ENCODE results near the gene LGALSL.

Gene LGALSL

DNA sequence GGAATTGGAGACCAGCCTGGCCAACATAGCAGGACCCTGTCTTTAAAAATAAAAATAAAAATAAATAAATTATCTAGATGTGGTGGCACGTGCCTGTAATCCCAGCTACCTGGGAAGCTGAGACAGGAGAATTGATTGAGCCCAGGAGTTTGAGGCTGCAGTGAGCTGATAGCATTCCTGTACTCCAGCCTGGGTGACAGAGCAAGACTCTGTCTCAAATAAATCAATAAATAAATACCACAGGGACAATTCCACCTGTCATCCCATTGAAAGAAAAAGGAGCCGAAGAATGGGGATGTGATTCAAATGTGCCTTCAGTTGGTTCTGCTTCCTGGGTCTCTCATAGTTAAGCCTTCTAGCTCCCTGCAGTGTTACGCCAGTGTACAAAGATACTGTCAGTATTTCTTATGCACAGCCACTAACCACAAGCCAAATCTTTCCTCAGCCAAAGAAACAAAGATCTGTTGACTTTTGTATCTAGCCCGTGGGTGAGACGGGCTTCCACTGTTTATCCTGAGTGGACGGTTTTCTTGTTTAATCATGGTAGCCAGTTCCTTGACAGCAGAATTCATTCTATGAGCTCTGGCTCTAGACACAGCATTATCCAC, 12.6 kb downstream of the LGALSL start:
- H2AFZ ChIP-seq, result no peak overlapping the region
- no peak overlapping the region for H3K4me3 ChIP-seq (ENCODE audit: low read depth, low read length)
- H3K27me3 ChIP-seq (ENCODE audit: control insufficient read depth, insufficient read depth, low read length), result no peaks in the 10 kb centered on the region
- H3K4me2 ChIP-seq (ENCODE audit: low read length), result no peak overlapping the region
- no peaks in the 10 kb centered on the region for H3K79me2 ChIP-seq
- no peak overlapping the region for H3K27ac ChIP-seq
- no peaks in the 10 kb centered on the region for H3K36me3 ChIP-seq (ENCODE audit: control insufficient read depth, insufficient read depth, low read length)
- H3K9me3 ChIP-seq (ENCODE audit: control insufficient read depth, low read length), result no peaks in the 10 kb centered on the region
- H3K4me1 ChIP-seq, result no peaks in the 10 kb centered on the region
- no peak overlapping the region for H3K9ac ChIP-seq
- TF ChIP-seq, protein P1, sequence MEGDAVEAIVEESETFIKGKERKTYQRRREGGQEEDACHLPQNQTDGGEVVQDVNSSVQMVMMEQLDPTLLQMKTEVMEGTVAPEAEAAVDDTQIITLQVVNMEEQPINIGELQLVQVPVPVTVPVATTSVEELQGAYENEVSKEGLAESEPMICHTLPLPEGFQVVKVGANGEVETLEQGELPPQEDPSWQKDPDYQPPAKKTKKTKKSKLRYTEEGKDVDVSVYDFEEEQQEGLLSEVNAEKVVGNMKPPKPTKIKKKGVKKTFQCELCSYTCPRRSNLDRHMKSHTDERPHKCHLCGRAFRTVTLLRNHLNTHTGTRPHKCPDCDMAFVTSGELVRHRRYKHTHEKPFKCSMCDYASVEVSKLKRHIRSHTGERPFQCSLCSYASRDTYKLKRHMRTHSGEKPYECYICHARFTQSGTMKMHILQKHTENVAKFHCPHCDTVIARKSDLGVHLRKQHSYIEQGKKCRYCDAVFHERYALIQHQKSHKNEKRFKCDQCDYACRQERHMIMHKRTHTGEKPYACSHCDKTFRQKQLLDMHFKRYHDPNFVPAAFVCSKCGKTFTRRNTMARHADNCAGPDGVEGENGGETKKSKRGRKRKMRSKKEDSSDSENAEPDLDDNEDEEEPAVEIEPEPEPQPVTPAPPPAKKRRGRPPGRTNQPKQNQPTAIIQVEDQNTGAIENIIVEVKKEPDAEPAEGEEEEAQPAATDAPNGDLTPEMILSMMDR (IDR thresholded peaks at IDR 0.05), result no peak

DNA sequence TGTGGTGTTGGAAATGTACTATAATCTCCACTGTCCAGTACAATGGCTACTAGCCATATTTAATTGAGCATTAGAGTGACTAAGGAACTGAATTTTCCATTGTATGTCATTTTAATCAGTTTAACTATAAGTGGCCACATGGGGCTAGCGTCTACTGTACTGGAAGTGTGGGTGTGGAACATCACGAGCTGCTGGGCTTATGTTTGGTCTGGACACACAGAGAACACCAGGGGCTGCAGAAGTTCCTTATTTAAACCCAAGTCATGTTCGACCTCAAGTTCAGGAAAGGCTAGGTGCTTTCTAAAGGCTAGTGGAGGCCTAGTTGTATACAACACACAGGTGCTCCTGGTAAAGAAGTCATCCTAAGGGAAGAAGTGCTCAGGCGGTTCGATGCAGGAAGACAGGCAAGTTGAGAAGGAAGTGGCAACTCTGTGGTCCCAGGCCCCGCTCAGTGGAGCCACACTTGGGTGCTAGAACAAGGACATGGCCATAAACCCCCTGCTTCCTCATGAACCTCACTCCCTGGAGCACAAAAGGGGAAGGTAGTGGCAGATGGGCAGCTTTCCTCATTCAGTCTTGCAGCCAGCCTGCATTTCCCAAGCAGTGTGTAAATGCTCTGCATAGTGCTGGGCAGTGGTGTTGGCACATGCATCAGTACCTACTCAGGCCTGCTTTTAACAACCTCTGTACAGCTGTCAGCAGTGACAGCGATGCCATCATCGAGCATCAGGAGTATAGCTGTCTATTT, 13.3 kb downstream of the LGALSL start:
- Histone ChIP-seq H3K9me3 (ENCODE audit: control insufficient read depth, low read length) (no peaks in the 10 kb centered on the region), H3K79me2 (no peaks in the 10 kb centered on the region), H3K9ac (no peak overlapping the region), H2AFZ (no peak overlapping the region), H3K4me2 (ENCODE audit: low read length) (no peak overlapping the region), H3K4me3 (ENCODE audit: low read depth, low read length) (no peak overlapping the region), H3K27ac (no peak overlapping the region), H3K4me1 (no peaks in the 10 kb centered on the region), H3K27me3 (ENCODE audit: control insufficient read depth, insufficient read depth, low read length) (no peaks in the 10 kb centered on the region), H3K36me3 (ENCODE audit: control insufficient read depth, insufficient read depth, low read length) (no peaks in the 10 kb centered on the region)
- TF ChIP-seq, protein P1 (IDR thresholded peaks at IDR 0.05), result no peak

DNA sequence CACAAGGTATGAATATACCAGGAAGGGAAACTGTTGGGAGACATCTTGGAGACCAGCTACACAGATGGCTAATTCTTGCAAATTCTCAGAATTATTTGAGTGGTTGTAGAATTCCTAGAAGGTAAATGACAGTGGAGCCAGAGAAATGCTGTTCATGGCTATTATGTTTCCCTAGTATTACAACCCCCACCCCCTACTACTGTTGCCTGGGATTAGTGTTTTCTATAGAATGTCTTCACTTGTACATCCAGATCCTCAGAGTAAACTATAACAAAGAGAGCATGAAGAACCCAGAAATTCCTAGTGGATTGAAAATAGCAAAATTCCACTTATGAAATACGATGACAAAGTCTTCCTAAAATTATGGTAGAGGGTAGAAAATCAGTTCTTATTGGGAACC, 15.3 kb downstream of the LGALSL start:
- TF ChIP-seq, protein P1 (IDR thresholded peaks at IDR 0.05), result no peak
- no peak overlapping the region for H3K9ac ChIP-seq

DNA sequence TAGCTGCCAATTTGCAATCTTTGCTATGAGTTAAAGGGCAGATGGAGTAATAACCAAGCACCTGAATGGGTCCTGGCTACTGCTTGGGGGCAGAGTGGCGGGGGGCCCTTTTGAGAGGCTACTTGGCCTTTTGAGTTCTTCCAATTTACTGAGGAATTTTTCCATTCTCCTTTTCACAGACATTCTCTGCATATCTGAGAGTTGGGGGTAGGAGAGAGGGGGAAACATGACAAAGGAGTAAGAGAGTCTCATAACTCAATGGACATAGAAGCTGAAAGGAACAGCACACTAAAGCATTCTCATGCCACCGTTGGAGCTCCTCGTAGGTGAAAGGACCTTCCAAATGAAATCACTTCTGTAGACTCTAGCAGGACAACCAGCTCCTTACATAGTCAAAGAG, 16.1 kb downstream of the LGALSL start:
- H3K27ac ChIP-seq, result no peak overlapping the region
- H3K4me3 ChIP-seq (ENCODE audit: low read depth, low read length), result no peak overlapping the region
- H3K9ac ChIP-seq, result no peak overlapping the region
- no peaks in the 10 kb centered on the region for H3K27me3 ChIP-seq (ENCODE audit: control insufficient read depth, insufficient read depth, low read length)
- TF ChIP-seq, protein P1 (IDR thresholded peaks at IDR 0.05), result no peak
- H3K4me2 ChIP-seq (ENCODE audit: low read length), result no peak overlapping the region
- no peaks in the 10 kb centered on the region for H3K4me1 ChIP-seq
- no peaks in the 10 kb centered on the region for H3K9me3 ChIP-seq (ENCODE audit: control insufficient read depth, low read length)
- no peaks in the 10 kb centered on the region for H3K79me2 ChIP-seq
- no peak overlapping the region for H2AFZ ChIP-seq
- H3K36me3 ChIP-seq (ENCODE audit: control insufficient read depth, insufficient read depth, low read length), result no peaks in the 10 kb centered on the region

More for the DNA sequence above, 15.3 kb downstream of the LGALSL start:
- H3K4me1 ChIP-seq, result no peaks in the 10 kb centered on the region
- H3K36me3 ChIP-seq (ENCODE audit: control insufficient read depth, insufficient read depth, low read length), result no peaks in the 10 kb centered on the region
- H3K4me3 ChIP-seq (ENCODE audit: low read depth, low read length), result no peak overlapping the region
- no peak overlapping the region for H3K4me2 ChIP-seq (ENCODE audit: low read length)
- H2AFZ ChIP-seq, result no peak overlapping the region
- H3K79me2 ChIP-seq, result no peaks in the 10 kb centered on the region
- no peak overlapping the region for H3K27ac ChIP-seq
- no peaks in the 10 kb centered on the region for H3K27me3 ChIP-seq (ENCODE audit: control insufficient read depth, insufficient read depth, low read length)
- no peaks in the 10 kb centered on the region for H3K9me3 ChIP-seq (ENCODE audit: control insufficient read depth, low read length)
